Fibroblast of skin of left quadriceps (primary cell): ENCODE measurements around the gene DPP6.

Experiments
- DNase-seq, 2 experiments: peaks; one replicate each; pipeline ENCODE4 v3.0.0-alpha.2; 2013; ENCODE audit warnings: low read depth in 2 of 2

DPP6 gene

DNA sequence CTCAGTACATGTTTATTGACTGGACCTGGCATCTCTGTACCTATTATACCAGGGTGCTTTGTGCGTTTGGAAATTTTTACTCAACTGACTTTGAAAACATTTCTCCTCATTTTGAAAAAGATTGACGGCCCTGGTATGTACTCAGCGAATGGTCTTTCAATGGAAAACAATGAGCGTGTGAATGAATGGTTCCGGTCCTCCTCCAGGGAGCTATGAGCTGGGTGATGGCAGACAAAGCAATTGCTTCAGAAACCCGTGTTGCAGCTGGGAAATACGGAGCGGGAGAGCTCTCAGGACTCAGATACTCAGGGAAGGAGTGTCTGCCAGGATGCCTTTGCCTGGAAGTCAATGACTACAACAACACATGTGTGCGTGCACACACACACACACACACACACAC lies 824.8 kb downstream of the DPP6 start:
- DNase-seq: no peak

DNA sequence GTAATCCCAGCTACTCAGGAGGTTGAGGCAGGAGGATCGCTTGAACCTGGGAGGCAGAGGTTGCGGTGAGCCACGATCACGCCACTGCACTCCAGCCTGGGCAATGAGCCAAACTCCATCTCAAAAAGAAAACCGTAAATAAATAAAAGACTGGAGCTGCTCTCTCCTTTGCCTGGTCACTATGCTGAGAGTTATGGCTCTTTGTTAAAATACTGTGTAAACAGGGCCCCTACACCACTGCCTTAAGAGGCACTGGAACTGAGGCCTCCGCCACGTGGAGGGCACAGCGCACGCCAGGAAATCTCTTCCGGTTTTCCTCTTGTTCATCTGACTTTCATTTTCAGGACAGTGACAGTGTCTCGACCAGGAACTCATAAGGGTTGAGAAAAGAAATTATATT lies 827.4 kb downstream of the DPP6 start:
- DNase-seq: no peak

DNA sequence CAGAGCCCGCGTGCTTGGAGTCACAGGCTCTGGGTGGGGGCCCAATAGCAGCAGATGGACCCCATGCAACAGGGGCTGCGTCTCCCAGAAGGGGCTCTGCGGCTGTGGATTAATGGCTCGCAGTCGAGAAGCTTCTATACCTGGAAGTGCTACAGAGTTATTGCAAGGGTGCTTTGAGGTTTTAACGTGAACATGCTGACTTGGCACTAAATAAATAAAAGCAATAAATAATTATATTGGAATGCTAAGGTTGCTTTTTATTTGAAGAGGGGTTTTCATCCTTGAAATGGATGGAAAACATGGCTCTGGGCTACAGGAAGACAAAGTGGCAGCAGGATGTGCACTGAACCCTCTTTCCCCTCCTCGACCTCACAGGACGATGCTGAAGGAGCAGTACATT lies 828.3 kb downstream of the DPP6 start:
- DNase-seq: no peak

DNA sequence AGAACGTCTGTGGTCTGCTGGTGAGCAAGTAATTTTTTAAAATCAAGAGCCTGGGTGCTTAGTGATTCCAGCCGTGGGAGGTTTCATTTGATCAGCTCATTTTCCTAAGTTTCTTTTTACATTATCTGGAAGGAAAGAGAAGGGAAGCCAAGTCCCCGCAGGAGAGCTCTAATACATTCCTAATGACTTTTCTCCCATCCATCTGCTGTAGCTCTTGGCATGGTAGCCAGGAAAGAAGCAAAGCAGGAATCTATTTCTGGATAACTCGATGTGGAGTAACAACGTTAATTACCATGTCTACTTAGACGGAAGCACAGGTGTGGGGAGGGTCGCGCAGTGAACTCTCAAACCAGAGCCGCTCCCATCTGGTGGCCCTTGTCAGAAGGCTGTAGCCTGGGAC lies 828.8 kb downstream of the DPP6 start:
- no peak for DNase-seq

DNA sequence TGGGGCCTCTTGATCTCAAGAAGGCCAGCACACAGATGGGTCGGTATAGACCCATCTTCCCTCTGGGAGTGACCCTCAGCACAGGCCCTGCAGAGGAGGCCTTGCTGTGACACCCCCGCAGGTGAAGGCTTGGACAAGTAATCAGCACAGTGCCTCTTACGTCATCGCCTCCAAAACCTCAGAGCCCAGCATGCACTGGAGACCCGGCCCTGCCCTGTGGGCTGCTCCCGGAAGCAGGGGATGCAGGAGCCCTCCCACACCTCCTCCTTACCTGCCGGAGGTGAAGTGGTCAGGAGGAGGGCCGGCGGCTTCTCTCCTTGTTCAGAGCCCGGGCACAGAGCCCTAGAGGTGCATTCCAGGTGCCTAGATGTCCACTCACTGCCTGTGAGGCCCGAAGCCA lies 829.3 kb downstream of the DPP6 start:
- no peak for DNase-seq

DNA sequence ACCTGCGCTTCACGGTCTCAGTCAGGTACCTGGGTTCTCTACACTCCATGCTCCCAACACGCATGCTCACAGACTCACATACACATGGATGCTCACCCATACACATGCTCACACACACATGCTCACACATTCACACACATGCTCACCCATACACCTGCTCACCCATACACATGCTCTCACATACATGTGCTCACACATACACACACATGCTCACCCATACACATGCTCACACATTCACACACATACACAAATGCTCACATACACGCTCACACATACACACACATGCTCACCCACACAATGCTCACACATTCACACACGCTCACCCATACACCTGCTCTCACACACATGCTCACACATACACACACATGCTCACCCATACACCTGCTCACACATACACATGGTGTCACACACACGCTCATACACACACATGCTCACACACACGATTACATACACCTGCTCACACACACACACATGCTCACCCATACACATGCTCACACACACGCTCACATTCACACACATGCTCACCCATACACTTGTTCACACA lies 830.8 kb downstream of the DPP6 start:
- DNase-seq: no peak

DNA sequence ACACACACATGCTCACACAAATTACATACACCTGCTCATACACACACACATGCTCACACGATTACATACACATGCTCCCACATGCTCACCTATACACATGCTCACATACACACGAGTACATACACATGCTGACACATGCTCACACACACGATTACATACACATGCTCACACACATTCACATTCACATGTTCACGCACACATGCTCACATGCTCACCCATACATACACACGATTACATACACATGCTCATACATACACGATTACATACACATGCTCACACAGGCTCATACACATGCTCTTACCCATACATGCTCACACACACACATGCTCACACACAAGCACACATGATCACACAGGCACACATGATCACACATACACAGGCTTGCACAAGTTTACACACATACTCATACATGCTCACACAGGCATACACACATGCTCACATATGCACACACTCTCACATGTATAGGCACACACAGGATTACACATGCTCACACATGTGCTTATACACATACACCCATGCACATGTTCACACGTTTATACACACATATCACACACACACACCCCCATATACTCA lies 832.2 kb downstream of the DPP6 start:
- no peak for DNase-seq

DNA sequence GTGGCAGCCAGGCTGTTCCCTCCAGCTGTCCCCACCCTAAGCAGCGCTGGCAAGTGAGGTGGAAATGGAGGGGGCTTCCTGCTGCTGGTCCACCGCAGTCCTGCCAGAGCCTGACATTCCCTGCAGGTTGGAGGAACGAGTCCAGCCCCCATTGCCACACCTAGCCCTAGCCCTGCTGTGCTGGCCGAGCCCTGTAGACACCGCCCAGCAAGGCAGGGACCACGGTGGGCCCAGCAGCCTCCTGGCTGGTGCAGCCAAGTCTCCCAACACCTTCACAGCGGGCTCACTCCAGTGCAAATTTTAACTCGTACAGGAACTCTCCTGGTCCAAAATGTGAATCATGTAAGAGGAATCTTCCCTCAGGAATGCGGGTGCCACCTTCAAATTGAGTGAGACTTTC lies 834.4 kb downstream of the DPP6 start:
- DNase-seq: no peak

DNA sequence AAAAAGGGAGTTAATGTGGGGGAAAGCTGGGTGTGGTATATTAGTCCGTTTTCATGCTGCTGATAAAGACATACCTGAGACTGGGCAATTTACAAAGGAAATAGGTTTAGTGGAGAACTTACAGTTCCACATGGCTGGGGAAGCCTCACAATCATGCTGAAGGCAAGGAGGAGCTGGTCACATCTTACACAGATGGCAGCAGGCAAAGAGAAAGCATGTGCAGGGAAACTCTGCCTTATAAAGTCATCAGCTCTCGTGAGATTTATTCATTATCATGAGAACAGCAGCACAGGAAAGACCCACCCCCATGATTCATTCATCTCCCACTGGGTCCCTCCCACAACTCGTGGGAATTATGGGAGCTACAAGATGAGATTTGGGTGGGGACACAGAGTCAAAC lies 836.5 kb downstream of the DPP6 start:
- no peak for DNase-seq

DNA sequence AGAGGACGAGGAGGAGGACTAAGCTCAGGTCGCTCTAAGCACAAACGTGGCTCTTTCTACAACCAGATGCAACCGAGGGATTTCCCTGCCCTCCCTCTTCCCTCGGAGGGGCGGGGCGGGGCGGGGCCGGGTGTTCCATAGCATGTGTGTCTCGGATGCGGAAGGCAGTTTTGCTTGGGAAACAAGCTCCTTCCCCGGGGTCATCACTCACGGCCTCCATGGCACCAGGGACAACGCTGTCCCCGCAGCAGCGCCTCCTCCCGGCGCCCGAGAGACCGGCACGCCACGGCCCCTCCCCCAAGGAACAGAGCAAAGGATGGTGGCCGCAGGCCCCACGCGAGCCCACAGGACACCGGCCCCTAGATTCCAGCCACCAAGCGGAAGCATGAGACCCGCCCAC lies 840.3 kb downstream of the DPP6 start:
- DNase-seq: no peak

DNA sequence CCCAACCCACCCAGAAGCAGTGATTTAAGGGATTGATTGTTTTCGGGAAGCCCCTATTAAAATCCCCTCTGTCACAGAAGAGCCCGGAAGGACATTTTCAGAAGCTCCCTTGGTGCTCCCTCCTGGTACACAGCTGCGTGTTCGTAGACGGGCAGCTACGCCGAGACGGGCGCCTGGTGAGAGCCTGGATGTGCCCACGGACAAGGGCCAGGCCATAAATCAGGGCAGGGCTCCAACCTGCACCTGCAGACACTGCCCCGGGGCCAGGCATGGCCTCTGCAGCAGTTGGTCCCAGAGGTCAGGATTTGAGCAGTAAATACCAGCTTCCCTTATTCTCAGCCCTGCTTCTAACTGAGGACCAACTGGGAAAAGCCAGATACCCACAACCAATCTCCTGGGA lies 843.9 kb downstream of the DPP6 start:
- DNase-seq: no peak

DNA sequence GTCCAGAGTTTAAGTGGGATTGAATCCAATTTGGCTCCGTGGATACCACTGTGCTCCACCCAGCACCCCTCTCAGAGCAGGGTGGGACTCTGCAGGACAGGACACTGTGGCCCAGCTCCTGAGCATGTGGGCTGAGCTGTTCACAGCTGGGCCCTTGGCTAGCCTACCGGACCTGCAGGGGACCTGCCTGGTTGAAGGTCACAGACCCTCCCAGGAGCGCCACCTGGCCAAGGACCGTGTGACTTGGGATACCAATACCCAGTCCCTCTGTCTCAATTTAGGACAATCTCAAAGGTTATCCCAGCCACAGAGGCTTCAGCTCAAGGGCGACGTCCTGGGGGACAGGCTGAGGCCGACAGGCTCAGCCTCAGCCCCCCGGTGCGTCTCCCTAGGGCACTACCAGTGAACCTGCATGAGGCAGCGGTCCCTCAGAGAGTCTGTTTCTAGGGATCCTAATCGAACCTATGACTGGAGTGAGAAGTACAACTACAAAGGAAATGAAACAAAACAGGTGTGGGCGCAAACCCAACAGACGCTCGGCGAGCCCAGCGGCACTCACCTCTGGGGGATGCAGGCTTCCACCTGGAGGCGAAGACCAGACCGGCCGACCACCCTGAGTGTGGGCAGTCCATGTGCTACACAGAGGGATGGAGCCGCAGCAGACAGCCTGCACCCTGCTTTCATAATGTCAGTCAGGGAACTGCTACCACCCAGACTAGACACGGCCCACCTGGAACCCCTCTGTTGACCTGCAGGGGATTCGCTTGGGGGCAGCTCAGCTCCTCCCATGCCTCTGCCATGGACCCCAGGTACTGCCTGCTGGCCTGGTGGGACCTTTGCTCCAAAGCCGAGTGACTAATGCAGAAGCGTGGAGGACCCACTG lies 847.0 kb downstream of the DPP6 start:
- no peak for DNase-seq

DNA sequence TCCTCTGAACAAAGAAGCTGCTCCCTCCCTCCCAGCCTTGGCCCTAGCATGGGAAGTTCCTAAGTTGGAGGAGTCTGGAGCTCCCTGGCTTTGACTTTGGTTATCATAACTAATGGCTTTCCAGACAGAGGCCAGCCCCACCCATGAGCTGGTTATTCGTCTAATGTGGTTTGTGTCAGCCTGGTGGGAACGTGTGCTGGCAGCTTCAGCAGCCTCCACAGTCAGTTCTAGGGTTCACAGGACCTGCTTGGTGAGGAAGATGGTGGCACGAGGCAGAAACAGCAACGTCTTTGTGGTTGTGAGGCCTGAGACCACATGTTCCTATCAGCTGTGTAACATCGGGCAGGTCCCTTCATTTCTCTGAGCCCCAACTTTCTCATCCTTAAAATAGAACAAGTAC lies 847.7 kb downstream of the DPP6 start:
- DNase-seq: no peak

DNA sequence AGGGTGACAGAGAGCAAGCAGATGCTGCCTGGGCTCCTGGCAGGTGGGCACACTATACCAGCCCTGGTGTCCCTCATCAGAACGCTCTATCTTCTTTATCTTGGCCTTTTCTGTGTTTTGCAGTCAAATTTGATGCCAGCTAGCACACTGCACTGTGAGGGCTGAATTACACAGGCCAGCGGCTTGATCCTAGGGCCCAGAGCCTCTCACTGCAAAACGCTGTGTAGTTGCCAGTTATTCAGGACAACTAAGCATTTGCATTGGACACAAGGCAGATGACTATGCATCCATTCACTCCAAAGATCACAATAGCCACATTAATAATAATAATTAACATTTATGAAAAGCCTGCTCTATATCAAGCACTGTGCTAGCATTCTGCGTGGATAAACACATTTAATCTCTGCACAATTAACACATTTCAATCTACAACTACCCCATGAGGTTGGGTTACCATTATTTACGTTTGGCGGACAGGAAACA lies 850.4 kb downstream of the DPP6 start:
- DNase-seq: no peak

DNA sequence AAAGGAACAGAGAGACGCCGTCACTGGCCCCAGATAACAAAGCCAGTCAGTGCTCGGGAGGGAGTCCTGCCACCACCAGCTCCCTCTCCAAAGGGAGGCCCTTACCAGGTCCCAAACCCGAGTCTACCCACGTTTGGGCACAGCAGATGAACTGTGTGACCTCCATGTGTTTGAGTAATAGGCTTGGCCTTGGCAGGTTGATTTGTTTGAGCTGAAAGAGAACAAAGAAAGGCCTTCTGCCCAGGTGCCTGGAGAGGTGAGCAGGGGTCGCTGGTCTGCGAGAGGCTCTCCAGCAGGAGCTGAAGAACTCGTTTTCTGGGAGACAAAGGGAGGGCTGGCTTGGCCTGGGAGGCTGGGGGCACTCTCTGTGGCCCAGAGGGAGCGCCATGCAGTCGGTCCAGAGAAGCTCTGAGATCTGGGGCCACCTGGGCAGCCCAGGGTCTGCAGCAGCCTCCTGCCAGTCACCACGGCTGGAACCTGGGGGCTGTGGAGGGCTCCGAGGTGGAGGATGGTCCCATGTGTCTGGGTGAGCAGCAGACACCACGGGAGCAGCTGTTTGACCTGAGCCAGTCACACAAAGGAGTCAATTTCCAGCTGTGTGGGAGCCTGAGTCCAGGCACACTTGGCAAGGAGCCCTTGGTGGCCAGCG lies 851.0 kb downstream of the DPP6 start:
- DNase-seq: no peak

DNA sequence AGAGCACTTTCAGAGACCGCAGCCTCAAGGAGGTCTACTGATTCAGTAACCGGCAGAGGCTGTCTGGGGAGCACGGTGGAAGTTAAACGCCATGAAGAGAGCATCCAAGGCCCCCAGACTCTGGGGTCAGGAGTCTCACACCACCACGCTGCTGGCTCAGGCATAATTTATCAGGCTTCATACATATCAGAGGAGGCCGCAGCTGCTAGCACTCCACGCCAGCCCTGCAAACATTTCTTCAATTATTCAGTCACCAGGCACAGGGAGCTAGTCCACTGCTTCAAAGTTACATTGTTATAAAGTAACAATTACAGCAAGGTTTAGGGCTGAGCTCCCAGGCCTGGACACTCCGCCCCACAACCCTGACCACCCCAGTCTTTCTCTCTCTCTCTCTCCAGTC lies 852.9 kb downstream of the DPP6 start:
- no peak for DNase-seq

DNA sequence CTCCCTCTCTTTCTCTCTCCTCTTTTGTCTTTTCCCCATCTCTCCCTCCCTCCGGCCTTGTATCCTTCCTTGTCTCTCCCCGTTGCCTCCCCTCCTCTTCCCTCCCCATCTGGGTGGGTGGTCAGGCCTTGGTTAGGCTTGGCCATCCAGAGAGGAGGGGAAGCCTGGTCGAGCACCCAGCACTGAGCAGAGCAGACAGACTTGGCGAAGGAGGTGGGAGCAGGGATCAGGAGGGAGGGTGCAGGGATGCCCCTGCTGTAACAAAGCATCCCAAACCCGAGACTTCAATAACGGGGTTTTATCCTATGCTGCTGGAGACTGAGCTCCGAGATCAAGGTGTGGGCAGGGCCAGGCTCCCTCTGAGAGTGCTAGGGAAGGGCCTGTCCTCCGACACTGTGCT lies 853.4 kb downstream of the DPP6 start:
- DNase-seq: no peak

DNA sequence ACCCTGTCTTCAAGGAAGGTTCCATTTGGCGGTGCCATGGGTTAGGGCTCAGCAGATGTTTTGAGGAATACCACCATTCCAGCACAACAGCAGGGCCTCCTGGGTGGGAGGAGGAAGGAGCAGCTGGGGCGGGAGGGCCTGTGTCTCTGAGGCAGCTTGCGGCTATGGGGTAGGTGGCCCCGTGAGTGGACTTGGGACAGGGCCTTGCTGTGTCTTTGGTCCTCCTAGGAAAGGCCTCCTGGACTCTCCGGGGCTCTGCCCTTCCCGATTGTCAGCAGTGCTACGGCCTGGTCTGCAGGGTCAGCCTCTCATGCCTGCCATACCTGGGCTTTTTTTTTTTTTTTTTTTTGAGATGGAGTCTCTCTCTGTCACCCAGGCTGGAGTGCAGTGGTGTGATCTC lies 854.0 kb downstream of the DPP6 start:
- DNase-seq: no peak

DNA sequence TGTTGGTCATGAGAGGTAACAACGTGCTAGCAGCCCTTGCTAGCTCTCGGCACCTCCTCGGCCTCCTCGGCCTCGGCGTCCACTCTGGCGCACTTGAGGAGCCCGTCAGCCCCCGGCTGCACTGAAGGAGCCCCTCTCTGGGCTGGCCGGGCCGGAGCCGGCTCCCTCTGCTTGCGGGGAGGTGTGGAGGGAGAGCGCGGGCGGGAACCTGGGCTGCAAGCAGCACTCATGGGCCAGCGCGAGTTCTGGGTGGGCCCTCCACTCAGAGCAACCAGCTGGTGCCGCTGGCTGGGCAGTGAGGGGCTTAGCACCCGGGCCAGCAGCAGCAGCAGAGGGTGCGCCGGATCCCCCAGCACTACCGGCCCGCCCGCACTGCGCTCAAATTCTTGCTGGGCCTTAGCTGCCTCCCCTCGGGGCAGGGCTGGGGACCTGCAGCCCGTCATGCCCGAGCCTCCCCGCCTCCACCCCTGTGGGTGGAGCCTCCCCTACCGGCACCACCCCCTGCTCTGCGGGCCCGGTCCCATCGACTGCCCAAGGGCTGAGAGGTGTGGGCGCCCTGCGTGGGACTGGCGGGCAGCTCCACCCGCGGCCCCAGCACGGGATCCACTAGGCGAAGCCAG lies 854.6 kb downstream of the DPP6 start:
- DNase-seq: no peak

DNA sequence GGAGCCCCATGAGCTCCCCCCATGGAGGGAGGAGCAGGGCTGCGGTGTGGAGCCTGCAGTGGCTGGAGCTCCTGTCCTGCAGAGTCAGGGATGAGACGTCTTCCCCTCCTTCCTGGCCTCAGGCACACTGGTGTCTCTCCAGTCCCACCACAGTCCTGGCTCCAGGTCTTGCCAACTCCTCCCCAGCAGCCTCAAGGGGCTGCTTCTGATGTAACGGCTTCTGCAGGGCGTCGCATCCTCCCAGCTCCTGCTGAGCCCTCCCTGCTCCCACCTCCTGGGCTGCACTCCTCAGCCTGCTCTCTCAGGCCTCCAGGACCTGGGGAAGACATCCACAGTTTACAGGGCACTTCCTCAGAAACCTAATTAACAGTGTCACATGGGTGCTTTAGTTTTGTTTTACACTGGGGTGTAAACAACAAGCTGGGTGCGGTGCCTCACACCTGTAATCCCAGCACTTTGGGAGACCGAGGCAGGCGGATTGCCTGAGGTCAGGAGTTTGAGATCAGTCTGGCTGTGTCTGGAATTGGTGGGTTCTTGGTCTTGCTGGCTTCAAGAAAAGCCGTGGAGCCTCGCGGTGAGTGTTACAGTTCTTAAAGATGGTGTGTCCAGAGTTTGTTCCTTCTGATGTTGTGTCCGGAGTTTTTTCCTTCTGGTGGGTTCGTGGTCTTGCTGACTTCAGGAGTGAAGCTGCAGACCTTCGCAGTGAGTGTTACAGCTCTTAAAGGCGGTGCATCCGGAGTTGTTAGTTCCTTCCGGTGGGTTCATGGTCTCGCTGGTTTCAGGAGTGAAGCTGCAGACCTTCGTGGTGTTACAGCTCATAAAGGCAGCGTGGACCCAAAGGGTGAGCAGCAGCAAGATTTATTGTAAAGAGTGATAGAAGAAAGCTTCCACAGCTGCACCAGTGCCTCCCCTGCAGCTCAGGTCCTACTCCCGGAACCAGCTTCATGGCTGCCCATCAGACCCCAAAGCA lies 855.7 kb downstream of the DPP6 start:
- DNase-seq: no peak
